Ascending aorta (tissue), 2 donors: ENCODE results near the gene ATP11A. TPM values are rescaled to one million over a fixed set of nuclear protein-coding genes. Genes with fewer than 3 reads are reported as not detected.

Source experiments
- DNase-seq, 2 donors: peaks; one replicate each; pipeline ENCODE4 v3.0.0-alpha.2; 2019; ENCODE audit warnings: low spot score in 2 of 2
- H3K27ac ChIP-seq, 2 donors: fragments of 200-600 bp; sonication (generic); one replicate each; pipeline ENCODE4 v1.5.1; 2016 to 2017; ENCODE audit warnings: mild to moderate bottlenecking in 1 of 2
- H3K27me3 ChIP-seq: fragments of 200-600 bp; sonication (generic); one replicate; pipeline ENCODE4 v1.5.1; 2017
- H3K36me3 ChIP-seq, 2 donors: fragments of 200-600 bp; sonication (generic); one replicate each; pipeline ENCODE4 v1.5.1; 2016
- H3K4me1 ChIP-seq, 2 donors: fragments of 200-600 bp; sonication (generic); one replicate each; pipeline ENCODE4 v1.5.1; 2016 to 2017; ENCODE audit warnings: mild to moderate bottlenecking in 1 of 2
- H3K4me3 ChIP-seq, 2 donors: fragments of 200-600 bp; sonication (generic); one replicate each; pipeline ENCODE4 v1.5.1; 2016 to 2017; ENCODE audit warnings: mild to moderate bottlenecking in 1 of 2
- H3K9me3 ChIP-seq, 2 donors: fragments of 200-600 bp; sonication (generic); one replicate each; pipeline ENCODE4 v1.5.1; 2016
- CTCF ChIP-seq, 3 experiments: fragments of 200-600 bp in 2 of 3; fragments of 450-650 bp in 1 of 3; sonication (generic) in 2 of 3; IDR thresholded peaks; one replicate each; pipeline ENCODE4 v1.5.1; 2016 to 2019; ENCODE audit warnings: antibody characterized with exemption in 3 of 3, mild to moderate bottlenecking in 1 of 3, moderate library complexity in 1 of 3
- intact Hi-C: fragments of 100-400 bp; cut with DNase I; formaldehyde crosslinking; loops from one replicate; pipeline ENCODE4 v1.15.1; 2023
- total RNA-seq: library from RNA; depleted of rRNA; stranded (reverse); fragments of >200 nt; gene quantifications from one replicate; pipeline ENCODE4 v1.1.0, GENCODE V29; 2016

The ATP11A gene
- total RNA-seq, 1 donor from 2014 or later: 50.1 TPM

DNA sequence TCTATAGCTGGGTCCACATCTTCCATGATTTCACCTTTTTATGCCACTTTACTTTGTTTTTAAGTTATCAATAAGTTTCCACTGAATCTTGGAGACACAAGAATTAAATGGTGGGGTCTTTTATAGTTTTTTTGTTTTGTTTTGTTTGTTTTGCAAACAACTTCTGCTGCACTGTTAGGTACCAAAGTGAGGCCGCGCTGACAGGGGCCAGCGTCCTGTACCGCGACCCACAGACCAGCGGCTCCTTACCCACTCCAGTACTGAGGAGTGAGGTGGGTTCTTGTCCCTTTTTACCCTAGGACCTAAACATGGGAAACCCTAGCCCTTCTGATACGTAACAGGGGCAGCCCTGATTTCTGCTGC, 203.3 kb downstream of the ATP11A start:
- Histone ChIP-seq H3K27me3 (peaks cover 11% of the 10 kb centered on the region), H3K4me1 (peaks cover 6 to 12% of the 10 kb centered on the region in 2 donors), H3K36me3 (no peaks in the 10 kb centered on the region), H3K4me3 (no peak overlapping the region), H3K9me3 (no peaks in the 10 kb centered on the region), H3K27ac (no peak overlapping the region)
- TF ChIP-seq CTCF (IDR thresholded peaks at IDR 0.05): no peak
- intact Hi-C loops: no loop called here
- DNase-seq: no peak

- no peak for DNase-seq
- no peak for TF ChIP-seq CTCF (IDR thresholded peaks at IDR 0.05)
- H3K36me3 ChIP-seq: no peaks in the 10 kb centered on the region
- intact Hi-C loops: no loop called here
- H3K27ac ChIP-seq: no peak overlapping the region
- no peaks in the 10 kb centered on the region for H3K9me3 ChIP-seq
- H3K4me3 ChIP-seq: peak overlapping the region; percentile 61 to 62
- peaks cover 11% of the 10 kb centered on the region for H3K27me3 ChIP-seq
- H3K4me1 ChIP-seq: peaks cover 6 to 12% of the 10 kb centered on the region in 2 donors
Observed at GRCh38 chr13:112893570-112894422, 204.0 kb downstream of the ATP11A start.

- Histone ChIP-seq H3K4me3 (peak overlapping the region; percentile 61 to 62), H3K9me3 (no peaks in the 10 kb centered on the region), H3K27ac (no peak overlapping the region), H3K36me3 (no peaks in the 10 kb centered on the region), H3K27me3 (peaks cover 11% of the 10 kb centered on the region), H3K4me1 (peaks cover 6 to 12% of the 10 kb centered on the region in 2 donors)
- DNase-seq: no peak
- no peak for TF ChIP-seq CTCF (IDR thresholded peaks at IDR 0.05)
- intact Hi-C loops: no loop called here
Observed at GRCh38 chr13:112894423-112894672, 204.5 kb downstream of the ATP11A start.

- H3K4me1 ChIP-seq: peaks cover 6 to 12% of the 10 kb centered on the region in 2 donors
- no peaks in the 10 kb centered on the region for H3K9me3 ChIP-seq
- H3K36me3 ChIP-seq: no peaks in the 10 kb centered on the region
- no peak for TF ChIP-seq CTCF (IDR thresholded peaks at IDR 0.05)
- no peak for DNase-seq
- H3K4me3 ChIP-seq: peak overlapping the region; percentile 61 to 62
- H3K27ac ChIP-seq: no peak overlapping the region
- intact Hi-C loops: no loop called here
- H3K27me3 ChIP-seq: peaks cover 11% of the 10 kb centered on the region
Observed at GRCh38 chr13:112894673-112895481, 205.0 kb downstream of the ATP11A start.

DNA sequence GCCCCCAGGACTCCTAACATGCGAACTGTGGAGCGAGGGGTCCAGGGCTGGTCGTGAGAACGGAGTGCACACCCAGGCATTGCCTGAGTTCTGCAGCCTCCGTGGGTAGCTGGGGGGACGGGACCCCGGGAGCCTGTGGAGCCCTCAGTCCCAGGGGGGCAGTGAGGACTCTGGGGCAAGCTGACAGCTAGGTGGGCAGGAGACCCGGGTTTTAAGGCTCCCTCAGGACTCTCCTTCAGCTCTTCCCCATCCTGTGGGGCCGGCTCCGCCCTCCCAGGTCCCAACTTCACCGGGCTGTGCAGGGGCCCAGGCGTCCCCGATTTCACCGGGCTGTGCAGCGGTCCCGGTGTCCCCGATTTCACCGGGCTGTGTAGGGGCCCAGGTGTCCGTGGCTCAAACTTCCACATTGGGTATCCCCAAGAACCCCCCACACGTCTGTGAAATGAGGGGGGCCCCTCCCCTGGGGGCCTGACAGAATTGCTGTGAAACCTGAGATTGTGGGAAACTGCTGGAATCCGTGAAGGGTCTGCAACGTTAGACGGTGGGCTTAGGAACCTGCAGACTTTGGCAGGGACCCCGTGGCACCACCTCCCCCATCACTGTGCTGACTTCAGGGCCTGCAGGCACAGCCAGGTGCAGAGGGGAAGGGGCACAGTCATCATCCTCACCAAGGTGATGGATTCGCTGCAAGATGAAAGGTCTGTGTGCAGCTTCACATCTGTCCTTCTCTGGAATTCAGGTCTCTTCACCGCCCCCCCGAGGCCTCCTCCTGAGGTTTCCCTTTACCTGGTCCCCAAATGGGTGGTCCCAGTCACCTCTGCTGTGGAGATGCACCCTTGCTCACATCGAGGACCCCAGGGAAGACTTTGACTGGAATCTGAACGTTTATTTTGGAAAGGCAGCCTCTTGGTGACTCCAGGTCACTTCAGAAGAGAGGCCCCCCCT, 206.0 kb downstream of the ATP11A start:
- DNase-seq: no peak
- TF ChIP-seq CTCF (IDR thresholded peaks at IDR 0.05): no peak
- Histone ChIP-seq H3K9me3 (no peaks in the 10 kb centered on the region), H3K4me3 (no peak overlapping the region), H3K4me1 (peaks cover 6 to 12% of the 10 kb centered on the region in 2 donors), H3K27ac (no peak overlapping the region), H3K36me3 (no peaks in the 10 kb centered on the region), H3K27me3 (peaks cover 11% of the 10 kb centered on the region)
- intact Hi-C loops: no loop called here
